Stimulated activated CD4-positive, alpha-beta T cell treated with anti-CD3 and anti-CD28 coated beads, Interleukin-1b, Interleukin-23, amount 100 ng/mL, for 4 hours (primary cell): ENCODE measurements around the gene LUZP1.

Source experiments
- DNase-seq, 2 donors: peaks; one replicate each; pipeline ENCODE4 v3.0.0-alpha.2; 2020; ENCODE audit warnings: low read depth in 2 of 2

LUZP1 gene

DNA sequence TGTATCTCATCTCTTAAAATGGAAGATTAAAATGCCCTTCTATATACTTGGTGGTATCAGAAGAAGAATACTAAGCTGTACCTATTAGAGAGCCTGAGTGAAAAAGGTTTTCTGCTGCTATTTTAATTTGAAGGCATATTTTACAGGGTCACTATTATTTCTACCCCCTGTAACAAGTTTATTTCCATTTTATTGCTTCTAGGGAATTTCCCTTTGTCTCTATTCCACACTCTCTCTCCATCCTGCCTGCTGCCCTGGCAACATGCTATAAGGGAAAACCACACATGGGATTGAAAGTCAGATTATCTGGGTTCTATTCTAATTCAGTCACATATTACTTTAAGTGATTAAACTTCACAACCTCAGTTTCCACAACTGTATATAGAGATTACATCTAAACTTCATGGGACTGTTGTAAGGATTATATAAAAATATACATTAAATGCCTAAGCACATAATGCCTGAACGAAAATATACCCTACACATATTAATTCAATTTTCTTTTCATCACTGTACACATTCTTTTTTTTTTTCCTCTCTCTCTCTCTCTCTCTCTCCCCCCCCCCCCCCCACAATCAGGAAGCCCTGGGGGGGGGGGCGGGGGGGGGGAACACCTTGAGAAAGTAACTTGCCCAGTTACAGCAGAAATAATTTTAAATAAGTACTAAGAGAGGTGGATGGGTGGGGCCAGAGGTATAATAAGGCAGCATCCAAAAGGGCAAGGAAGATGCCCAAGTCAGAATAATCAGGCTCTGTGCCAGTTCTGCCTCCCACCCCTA lies 51.5 kb downstream of the LUZP1 start:
- no peak for DNase-seq

DNA sequence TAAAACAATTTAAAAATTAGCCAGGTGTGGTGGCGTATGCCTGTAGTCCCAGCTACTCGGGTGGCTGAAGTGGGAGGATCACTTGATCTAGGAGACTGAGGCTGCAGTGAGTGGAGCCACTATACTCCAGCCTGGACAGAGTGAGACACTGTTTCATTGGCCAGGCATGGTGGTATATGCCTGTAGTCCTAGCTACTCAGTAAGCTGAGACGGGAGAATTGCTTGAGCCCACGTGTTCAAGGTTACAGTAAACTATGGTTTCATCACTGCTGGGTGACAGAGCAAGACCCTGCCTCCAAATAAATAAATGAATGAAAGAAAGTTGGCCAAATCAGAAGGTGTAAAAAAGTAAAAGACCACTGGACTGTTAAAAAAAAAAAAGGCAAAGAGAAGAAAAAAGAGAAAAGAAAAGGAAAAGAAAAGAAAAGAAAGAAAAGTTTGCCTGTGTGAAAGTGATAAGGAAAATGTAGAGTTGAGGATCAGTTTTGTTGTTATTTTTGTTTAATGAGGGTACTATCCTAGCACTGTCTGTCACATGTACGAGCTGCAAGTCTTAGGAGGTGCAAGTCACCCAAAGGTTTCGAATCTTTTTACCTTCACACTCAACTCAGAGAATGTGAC lies 52.3 kb downstream of the LUZP1 start:
- no peak for DNase-seq

DNA sequence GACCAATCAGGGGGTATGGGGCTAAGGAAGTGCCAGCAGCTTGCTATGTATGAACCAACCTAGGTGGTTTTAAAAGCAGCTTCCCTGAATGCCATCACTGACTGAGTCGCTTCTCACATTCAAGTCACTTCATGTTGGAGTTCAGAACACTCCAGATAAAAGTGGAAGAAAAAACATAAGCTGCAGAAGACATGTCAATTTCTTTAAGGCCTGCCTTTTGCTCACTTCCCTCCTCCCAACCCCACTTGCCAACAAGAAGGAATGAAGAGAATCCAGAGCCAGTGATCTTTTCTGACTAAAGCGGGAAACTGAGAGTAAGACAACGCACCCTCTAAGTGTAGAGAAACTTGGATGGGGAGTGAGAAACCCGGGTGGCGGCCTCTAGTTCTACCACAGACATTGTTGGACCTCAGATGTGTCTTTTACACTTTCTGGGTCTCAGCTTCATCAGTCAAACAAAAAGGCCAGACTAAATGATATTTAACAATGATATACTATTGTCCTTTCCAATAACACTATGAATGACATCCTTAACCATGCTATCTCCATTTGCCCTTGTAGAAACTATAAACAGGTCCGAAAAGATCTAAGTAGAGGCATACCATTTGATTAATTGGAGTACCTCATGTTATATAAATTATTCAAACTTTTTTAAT lies 54.1 kb downstream of the LUZP1 start:
- no peak for DNase-seq

DNA sequence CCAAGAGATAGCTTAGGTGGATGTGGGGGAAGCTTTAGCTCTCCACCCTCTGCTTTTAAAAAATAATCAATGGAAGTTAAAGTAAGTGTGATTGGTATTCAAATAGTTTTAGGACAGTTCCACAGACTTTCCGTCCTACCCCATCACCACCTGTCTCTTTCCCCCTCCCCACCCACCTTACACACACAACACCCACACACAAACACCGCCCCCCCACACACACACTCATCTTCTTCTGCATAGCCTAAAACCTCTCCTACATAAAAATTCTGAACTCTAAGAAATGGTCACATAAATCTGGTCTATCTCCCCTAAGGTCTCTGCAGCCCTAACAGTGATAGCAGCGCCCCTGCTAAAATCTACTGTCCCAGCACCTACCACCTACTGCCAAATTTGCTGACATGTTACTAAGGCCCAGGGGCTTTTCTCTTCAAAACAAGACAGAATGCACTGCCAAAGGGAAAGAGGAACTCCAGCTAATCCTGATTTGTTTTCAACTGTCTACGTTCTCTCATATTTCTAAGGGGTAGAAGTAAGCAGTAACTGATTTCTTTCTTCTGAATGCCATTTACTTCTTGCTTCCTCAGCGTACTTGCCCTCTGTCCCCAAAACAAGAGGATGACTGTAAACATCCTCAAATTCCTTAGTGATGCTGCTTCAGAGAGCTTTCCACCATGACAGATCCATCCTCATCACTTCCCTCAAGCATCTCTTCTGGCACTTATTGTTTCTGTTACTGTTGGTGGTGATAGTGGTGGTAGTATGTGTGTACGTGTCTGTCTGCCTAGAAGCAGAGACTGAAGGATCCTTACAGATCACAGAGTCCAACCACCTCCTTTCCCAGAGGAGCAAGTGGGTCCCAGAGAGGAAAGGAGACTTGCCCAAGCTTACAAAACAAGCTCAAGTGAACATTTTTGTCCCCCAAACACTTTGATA lies 56.8 kb downstream of the LUZP1 start:
- DNase-seq, result peak in 1 of 2 donors; percentile 21

DNA sequence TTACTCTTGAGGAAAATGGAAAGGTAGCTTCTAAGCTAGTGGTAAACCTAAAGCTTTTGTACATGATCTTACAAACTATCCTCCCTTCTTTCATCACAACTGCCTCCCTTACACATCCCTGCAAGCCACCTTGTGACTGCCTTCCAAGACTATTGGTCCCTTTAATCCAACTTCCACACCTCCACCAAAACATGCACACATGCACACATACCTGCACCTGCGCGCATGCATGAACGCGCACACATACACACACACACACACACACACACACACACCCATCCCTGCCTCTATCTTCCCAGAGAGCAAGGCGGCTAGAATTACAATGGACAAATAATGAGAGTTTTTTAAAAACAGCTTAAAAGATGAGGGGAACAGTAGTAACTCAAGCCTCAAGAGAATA lies 58.3 kb downstream of the LUZP1 start:
- DNase-seq, result no peak

DNA sequence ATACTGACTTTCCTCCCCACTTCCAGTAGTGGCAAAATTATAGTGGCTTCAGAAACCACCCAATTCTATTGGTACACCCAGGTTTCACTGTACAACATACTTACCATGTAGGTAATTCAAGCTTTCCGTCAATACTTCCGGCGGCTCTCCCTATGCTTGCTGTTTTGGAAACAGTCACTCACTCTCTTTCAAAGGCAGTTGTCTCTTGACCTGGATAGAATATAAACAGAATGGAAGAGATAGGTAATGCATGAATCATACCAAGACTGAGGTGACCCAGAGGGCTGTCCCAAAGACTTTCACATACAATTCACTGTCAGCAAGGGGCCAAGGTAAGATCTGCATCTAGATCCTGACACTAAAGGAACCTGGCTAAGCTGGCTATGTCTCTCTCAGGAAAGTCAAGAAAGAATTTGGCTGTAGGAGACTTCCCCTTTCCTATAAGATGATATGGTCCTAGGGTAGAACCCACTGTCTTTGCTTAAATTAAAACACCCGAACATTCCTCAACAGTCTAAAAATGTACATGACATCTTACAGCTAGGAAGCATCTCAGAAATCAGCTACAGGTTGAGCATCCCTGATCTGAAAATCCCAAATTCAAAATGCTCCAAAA lies 59.6 kb downstream of the LUZP1 start:
- DNase-seq, result no peak

DNA sequence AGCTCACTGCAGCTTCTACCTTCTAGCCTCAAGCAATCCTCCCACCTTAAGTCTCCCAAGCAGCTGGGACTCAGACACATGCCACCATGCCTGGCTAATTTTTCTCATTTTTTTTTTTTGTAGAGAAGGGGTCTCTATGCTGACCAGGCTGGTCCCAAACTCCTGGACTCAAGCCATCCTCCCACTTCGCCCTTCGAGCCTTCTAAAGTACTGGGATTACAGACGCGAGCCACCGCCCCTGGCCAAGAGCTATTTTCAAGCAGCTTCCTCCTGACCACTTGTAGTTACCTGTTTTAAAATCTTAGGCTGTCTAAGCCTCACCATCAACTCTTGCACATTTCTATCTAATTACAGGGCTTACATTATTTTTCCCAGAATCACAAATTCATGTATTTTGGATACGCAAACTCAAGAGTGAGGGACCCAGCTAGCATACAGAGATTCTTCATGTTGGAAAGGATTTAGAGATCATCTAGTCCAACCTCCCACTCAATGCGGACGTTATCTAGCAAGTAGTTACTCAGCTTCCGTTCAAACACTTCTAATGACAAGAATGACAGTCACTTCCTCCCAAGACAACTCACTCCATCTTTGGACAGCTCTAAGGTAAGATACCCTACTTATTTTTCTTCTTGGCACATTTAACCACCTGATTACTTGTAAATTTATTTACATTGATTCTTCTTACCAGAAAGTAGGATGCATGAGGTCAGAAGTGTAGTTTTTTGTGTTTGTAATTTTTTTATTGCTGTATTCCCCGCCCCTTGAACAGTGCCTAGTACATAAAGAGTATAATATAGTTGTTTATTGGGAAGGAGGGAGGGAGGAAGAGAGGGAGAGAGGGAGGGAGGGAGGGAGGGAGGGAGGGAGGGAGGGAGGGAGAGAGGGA lies 65.4 kb downstream of the LUZP1 start:
- peak in 1 of 2 donors; percentile 32 for DNase-seq

DNA sequence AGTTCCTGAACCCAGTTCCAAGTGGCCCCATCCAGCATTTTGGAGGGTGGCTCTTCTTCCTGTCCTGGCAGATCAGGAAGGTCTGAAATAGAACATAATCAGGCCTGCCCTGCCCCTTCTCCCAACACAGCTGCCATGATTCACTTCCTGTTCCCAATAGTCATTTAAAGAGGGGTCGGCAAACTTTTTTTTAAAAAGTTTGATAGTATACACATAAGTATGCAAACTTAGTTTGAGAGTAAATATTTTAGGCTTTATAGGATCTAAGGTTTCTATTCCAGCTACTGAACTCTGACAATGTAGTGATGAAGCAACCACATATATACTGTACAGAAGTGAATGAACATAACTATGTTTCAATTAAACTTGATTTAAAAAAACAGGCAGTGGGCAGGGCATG lies 66.4 kb downstream of the LUZP1 start:
- DNase-seq, result no peak

DNA sequence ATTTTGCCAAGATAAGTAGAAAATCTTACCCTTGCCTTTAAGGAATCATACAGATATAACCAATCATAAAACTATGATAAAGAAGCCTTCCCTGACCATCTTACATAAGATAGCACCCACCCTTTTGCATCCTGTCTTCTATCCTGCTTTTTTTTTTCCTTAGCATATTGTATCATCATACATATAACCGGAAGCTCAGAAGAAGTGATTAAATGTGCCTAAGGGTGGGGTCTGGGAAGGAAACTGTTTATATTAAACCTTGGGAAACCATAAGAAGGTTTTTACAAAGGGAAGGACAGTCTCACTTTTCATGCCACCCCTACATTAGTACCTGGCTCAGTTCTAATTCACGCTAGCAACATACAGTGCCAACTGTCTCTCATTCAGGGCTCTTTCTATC lies 66.8 kb downstream of the LUZP1 start:
- no peak for DNase-seq

DNA sequence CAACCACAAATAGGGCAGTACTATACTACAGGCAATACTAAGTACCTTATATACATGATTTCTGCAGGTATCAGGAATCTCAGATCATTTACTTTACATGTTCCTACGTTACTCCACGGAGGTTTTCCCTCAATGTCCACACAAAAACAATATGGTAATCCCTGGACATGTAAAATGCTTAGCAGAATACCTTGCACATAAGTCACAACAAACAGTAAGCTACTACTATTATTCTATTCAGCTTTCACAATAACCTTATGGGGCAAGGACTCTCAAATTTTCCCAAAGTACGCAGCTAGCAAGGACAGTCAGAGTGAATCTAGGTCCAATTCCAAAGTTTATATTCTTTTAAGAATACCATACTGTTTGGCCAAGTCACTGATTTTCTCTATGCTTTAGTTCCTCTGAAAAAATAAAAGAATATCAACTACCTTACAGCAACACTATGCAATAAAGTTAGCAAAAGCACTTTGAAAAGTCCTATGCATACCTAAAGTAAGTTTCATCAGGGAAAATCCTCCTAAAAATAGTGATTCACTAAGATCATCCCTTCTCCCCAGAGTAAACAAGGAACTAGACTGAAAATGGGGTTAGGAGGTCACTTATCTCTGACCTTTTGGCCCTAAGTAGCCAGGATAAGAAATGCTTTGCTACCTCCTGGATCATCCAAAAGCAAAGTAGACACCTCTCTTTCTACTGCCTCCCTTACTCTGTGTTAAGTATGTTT lies 67.4 kb downstream of the LUZP1 start:
- DNase-seq, result no peak

DNA sequence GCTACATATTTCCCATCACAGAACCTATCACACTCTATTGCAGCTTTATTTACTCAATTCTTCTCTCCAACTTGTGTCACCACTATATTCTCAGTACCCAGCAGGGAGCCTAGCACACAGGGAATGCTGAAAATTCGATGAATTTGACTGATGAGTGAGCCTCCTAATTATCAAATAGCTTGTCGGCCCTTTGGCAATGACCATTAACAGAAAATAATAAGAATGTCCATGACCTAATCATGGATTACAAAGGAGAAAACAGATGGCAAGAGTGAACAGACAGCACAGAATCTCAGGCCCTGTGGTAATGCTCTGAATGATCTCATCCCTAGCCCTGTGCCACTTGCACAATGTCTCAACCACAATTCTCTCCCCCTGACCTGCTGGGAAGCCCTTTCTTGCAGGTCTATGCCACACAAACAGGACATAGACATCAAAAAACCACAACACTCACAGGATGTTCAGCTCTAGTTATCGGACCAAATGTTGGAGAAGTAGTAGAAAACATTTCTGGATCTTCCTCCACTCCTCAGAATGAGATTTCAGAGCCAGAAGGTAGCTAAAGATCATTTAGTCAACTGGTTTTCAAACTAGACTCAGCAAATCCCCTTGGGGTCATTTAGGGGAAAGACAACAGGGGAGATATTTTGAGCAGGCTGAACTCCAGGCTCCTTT lies 68.4 kb downstream of the LUZP1 start:
- peak in 1 of 2 donors; percentile 21 for DNase-seq

DNA sequence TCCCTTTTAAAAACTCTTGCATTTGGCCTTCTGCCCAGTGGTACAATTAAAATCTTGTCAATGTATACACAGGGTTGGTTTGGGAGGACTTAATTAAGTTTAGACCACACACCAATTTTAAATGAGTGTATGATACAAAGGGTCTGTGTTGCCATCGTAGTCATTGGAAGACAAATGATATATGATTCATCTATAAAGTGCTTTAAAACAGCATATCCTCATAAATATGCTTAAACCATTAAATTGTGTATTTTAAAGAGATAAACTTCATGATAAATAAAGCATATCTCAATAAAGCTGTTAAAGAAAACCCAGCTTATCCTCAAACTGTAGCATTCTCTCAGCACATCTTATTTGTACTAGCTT lies 69.5 kb downstream of the LUZP1 start:
- no peak for DNase-seq

DNA sequence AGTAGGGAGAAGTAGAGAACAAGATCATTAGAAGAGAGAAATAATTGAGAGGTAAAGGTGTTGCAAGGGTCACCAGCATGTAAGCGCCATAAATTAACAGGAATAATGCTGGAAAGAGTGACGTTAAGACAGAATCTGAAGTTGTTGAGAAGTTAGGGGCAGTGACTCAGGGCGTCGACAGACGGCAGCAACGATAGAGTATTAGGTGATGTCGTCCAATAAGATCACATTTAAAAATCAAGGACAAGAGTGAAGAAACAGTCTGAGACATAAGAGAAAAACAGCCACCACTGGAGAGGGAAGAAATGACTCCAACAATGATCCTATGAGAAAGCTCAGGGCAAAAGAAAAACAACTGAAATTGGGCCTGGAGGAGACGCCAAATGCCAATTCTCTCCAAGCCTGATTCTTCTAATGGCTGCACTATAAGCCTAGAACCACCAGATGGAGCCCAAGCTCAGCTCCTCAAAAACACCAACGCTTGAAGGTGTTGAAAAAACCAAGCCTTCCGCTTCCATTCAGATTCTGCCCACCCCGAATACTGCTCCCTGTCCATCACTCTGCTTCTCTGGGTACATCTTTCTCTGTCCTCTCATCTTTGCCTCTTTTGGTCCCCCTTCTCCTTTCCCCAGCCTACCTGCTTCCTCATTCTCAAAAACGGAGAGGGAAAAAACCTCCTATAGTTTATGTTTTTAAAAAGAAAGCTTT lies 70.0 kb downstream of the LUZP1 start:
- peak; percentile 17 to 58 for DNase-seq

DNA sequence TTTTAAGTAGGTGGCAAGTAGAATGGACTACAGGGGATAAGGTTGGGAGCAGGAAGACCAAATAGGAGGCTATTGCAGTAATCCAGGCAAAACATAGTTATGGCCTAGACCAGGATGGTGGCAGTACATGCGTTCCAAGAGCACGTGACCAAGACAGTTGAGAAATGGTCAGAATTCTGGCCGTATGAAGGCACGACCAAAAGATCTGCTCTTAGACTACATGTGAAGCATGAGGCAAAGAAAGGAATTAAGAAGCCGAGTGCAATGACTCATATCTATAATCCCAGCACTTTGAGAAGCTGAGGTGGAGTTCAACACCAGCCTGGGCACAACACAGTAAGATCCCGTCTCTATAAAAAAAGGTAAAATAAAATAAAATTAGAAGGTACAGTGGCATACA lies 71.3 kb downstream of the LUZP1 start:
- DNase-seq, result no peak

DNA sequence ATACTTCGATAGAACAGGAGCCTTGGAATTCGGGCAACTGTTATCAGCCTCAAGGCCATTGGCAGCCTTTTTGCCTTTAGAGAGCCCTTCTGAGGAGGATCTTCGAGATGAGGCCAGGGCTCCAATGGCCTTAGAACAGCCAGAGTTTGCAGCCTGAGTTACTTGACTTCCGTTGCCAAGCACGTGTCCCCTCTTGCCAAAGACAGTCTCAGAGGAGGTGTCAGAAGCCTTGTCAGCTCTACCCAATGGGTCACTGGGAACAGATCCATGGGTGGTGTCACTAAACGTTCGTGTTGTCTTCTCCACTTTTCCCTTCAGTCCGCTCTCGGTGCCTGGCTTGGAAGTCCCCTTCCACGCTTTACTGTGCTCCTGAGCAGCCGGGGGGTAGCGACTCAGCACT lies 76.2 kb downstream of the LUZP1 start:
- no peak for DNase-seq

DNA sequence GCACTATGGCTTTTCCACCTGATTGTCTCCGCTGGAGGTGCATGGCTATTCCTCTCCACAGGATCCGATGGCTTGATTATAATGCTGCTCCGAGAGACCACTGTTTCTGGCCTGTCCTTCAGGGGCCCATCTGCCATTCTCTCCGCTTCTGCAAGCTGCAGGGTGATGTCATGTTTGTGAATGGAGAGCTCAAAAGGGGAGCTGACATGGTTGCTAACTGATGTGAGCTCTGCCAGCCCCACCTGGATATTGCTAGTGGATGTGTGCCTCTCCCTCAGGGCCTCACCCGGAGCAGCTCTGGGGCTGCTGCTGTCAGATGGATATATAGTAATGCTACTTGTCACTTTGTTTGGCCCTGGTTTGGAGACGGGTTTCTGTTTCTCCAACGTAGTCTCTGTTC lies 77.1 kb downstream of the LUZP1 start:
- no peak for DNase-seq

DNA sequence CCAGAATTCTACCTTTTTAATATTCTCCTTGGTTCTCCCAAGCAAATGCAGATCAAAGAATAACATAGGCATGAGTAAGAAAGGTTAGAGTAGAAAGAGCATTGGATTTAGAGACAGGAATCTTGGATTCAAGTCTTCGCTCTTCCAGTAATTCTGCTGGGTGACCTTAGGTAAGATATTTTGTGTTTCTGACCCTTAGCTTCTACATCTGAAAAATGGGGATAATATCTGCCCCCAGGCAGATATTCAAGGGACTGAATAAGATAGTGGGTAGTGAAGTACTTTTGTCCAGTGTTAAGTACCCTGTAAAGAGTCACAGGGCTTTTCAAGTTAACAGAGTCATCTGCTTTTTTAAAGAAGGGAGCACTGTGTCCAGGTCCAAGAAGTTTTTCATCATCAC lies 78.6 kb downstream of the LUZP1 start:
- DNase-seq, result no peak

DNA sequence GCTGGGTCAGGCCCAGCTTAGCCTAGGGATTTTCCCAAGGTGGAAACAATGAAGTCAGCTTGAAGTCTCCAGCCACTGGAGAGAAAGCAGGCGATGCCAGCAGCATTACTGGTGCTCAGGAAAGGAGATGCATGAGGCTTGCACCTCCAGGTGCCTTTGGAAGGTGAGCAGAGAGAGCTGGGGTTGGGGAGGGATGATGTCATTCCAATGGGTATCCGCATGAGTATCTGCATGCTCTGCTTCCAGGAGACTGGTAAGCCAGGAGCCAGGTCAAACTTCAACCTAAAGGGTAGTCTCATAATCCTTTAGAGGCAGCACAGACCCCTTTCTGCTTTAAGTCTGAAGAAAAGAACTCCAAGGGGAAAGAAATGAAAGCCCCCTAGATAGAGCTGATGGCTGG lies 80.6 kb downstream of the LUZP1 start:
- no peak for DNase-seq

DNA sequence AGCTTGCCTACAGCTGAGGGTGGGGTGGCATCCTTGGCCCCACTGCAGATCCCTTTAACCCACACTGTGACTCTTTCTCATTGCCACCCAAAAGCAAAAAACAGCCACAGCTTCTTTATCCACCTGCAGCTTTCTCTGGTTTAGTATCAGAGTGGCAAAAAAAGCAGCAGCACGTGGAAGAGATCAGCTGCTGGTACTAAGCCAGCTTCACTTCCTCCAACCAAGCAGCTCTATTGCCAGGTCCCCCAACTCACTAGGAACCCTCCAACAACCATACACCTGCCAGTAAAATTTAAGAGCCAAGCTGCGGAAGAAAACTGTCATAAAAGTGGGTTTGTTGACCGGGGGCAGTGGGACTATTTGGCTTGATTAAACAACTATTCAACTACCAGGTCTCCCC lies 83.0 kb downstream of the LUZP1 start:
- no peak for DNase-seq
